ENCODE data around the gene MYH2.
"Not testable (repeated sequence)": the region's sequence is repeated elsewhere in the genome, so short reads cannot be mapped to it uniquely, and the experiment has no call there.

Gene MYH2

DNA sequence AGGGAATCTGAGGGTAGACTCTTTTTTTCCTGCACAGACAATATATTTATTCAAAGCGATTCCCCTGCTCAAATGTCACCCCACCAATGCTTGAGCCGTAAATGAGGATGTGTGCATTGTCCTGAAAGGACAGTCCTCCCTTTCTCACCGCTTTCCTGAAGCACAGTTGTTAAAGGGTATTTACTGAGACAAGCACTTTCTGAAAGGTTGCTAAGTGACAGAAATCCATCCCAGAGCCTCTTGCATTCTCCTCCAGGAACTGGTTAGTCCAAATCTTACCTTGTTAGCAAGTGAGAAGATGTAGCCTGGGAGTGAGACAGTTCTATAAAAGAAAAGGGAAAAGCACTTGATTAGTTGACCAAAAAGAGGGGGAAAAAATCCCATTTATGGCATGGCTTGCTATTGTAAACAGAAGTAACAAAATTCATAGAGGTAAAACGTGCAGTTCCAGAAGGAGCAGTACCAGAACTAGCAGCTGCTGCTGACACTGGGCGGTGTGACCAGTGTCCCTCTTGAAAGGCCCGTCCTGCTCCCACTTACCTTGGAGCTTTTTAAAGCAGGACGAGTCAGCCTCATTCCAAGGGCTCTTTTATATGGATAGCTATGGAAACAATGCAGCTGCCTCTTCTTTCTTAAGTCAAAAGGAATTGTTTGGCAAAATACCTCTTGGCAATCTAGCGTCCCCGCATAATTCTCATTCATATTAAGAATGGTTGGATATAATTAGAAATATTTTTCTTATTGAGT, at the start of gene MYH2:
TSS of gene MYH2 (minus strand) at position 563 of the 747 bp plus-strand sequence. CDS start 1,738 bp downstream, outside the sequence.
- DNase-seq (ENCODE audit: low spot score): no peak

- no peak for DNase-seq (ENCODE audit: low spot score)
Observed at GRCh38 chr17:10598621-10599020, 49.2 kb upstream of the MYH2 start.

DNA sequence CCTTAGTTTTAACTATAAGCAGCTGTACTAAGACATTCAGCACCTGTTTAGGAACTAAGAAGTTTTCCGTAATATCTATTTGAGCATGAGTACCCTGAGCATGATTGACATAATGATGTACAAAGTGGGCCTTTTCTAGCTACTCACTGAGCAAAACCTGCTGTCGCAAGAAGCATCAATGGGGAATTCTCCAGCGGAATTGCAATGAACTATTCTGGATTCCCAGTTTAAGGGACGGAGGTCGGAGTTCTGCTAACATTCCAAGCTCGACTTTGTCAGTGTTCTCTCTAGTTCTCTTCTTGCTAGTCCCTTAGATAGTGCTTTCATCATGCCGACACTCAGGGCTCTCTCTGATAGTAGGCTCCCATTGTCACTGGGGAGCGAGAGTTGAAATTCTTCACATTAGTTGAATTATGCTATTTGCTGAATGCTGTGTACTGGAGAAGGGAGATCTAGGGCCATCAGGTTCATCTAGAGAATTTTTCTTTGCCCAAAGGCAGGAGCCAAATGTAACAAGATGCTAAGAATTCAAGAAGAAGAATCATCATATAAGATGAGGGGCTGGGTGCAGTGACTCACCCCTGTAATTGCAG, 40.2 kb upstream of the MYH2 start:
- DNase-seq (ENCODE audit: low spot score): no peak

DNA sequence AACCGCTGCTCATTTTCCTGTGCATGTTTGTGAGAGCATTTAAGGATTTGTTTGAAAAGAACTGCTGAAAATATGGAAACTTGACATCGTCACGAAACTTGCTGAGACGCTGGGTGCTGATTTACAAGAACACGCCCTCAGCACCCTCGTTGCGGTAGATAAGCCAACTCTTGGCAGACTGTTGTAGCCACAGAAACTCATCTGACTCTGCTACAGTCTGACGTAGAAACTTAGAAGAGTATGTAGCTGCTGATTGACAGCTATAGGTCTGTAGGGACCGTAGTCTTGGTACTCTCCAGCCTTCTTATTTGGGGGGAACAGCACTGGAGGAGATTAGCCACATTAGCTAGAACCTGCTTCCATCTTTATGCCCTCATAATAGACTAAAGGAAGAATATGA, 36.1 kb upstream of the MYH2 start:
- no peak for DNase-seq (ENCODE audit: low spot score)

DNA sequence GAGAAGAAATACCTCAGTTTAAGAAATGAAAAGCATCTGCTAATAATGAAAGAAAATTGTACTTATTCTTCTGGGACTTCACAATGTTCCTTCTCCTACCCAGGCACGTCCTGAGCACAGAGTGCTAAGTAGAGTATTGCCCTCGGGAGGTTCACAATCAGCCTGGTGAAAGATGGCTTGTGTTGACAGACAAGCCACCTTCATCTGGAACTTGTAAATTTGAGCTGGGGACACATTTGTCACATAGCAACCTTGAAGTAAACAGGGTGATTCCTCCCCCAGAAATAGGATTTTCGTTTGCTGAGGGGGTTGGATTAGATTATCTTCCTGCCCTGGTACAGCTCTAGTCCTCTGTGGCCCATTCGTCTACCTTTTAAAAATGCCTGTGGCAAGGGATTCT, 34.4 kb upstream of the MYH2 start:
- no peak for DNase-seq (ENCODE audit: low spot score)

- no peak for DNase-seq (ENCODE audit: low spot score)
Observed at GRCh38 chr17:10579270-10579669, 29.8 kb upstream of the MYH2 start.

DNA sequence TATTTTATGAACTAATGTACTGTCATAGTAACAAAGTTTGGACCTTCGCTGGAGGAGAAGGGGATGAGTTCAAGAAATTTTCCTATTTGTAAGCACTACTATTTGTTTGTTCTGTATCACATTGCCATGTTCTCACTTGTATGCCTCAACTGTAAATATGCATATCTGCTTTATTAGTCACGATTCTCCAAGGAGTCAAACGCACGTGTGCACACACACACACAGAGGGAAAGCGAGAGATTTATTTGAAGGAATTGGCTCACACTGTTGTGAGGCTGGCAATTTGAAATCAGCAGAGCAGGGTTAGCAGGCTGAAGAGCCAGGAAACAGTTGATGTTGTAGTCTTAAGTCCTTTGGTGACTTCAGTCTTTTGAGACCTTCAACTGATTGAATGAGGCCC, 24.9 kb upstream of the MYH2 start:
- no peak for DNase-seq (ENCODE audit: low spot score)

GRCh38 chr17:10563991-10564660, 14.7 kb upstream of the MYH2 start:
- no peak for DNase-seq (ENCODE audit: low spot score)

DNA sequence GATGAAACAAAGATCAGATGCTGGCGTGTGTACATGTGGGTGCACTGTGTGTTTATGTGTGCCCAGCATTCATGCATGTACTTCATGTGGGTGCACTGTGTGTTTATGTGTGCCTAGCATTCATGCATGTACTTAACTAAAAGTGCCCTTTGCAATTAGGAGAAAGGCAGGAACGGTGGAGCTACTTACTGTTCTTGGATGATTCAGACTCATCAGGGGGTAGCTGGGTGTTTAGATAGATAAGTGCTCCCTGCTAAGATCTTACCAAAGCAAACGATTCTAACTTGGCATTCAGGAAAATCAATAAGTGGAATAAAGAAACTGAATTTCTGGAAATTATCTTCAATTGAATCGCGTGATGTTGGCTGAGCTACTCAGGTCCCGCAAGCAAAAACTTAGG, 8.6 kb upstream of the MYH2 start:
- no peak for DNase-seq (ENCODE audit: low spot score)

GRCh38 chr17:10557422-10557821, 8.0 kb upstream of the MYH2 start:
- DNase-seq (ENCODE audit: low spot score): no peak

DNA sequence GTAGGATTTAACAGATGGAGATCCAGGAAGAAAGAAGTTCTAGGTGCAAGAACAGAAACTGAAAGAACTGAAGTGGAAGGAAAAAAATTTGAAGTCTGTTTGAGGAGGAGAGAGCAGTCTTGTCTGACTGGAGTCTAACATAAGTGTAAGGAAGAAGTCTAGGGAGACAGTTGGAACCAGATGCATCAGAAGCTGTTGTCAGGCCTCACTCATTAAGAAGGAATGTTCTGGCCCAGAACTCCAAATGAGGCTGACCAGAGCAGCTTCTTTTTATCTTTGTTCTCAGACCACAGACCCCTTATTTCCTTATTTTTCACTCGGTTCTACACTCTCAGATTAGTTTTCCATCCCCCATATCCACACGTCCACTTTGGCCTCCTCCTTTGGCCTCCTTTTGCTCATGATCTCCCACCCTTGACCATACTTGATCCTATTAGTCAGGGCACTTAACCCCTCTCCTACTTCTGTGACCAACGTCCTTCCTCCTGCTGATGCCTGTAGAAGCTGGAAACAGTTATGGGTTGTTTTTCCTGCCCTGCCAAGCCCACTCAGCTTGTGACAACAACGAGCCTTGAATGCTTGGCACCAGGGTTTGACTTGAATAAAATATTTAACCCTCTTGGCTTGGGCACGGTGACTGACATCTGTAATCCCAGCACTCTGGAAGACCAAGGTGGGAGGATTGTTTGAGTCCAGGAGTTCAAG, 7.0 kb upstream of the MYH2 start:
- DNase-seq (ENCODE audit: low spot score): no peak

DNA sequence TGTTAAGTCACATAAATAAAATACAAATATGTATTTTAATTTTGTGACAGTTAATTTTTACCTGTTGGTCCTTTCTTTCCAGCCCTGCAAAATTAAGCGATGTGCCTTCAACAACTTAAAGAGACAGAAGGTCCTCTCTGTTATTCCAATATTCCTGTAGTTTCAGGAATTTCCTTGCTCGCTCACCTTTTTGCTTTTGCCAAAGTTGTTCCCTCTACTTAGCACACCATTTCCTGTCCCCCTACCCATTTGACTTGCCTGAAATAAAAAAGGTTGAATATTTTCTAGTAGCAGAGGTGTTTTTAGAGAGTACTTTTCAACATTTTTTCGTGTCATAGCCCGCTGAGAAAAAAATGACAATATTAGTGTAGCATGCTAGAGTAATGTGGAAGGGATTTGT, 556 bp upstream of the MYH2 start:
- DNase-seq (ENCODE audit: low spot score): no peak

DNA sequence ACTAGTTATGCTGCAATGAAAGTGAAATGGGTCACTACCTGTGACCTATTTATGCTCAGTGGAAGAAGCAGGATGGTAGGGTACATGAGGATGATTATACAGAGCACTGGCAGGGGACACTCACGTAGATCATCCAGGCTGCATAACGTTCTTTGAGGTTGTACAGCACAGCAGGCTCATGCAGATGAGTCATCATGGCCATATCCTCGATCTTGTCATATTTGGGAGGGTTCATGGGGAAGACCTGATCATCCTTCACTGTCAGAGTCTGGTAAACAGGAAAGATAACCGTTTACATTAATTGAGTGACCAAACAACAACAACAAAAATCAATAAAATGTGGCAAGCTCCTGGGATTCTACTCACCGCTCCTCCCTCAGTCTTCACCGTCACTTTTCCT, 2.1 kb downstream of the MYH2 start:
- no peak for DNase-seq (ENCODE audit: low spot score)

DNA sequence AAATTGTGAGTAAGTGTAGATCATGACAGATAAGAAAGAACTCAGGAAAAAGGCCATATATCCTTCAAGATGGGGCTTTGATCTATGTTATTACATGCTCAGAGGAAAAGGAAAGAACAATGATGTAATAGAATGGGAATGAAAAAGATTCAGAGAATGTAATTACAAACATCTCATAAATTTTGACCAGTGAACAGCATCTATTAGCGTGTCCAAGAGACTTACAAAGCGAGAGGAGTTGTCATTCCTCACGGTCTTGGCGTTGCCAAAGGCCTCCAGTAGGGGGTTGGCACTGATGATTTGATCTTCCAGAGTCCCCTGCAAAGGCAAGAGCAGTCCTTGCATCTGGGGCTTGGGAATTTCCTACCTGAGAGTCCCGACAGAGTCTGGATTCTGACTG, 6.0 kb downstream of the MYH2 start:
- not testable (repeated sequence) for DNase-seq (ENCODE audit: low spot score)

DNA sequence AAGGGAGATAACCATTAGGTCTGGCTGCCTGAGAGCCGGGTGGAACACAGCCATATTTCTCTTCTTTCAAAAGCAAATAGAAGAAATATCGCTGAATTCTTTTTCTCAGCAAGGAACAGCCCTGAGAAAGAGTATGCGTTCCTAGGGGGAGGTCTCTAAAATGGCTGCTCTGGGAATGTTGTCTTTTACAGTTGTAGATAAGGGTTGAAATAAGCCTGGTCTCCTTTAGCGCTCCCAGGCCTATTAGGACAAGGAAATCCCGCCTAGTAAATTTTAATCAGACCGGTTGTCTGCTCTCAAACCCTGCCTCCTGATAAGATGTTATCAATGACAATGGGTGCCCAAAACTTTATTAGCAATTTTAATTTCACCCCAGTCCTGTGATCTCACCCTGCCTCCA, 8.3 kb downstream of the MYH2 start:
- not testable (repeated sequence) for DNase-seq (ENCODE audit: low spot score)

DNA sequence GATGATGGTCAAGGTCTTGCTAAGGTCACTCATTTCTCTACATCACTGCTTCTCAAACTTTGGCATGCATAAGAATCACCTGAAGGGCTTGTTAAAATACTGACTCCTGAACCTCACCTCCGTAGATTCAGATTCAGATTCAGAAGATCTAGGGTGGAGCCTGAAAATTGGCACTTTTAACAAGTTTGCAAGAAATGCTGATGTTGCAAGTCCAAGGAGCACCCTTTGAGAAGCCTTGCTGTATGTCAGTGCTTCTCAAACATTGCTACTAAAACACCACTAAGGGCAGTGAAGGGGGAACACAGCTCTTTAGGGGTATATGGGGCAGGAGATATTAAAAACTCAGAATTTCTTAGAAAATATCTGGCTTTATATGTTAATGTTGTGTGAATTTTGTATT, 17.4 kb downstream of the MYH2 start:
- no peak for DNase-seq (ENCODE audit: low spot score)

DNA sequence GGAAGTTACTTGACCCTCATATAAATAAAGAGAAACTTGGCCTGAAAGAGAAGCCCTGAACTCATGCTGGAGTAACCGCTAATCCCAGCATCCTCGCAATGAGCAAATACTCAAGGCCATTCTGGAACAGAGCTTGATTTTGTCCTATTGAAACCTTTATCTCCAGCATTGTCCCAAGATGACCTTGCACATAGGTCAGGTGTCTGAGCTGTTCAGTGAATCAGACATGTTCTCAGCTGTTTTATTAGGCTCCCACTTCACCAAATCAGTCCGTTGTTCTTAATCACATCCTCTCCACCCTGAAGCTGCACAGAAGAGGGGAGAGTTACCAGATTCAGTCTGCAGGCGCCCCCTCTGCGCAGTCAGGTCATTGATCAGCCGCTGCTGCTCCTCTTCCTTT, 22.0 kb downstream of the MYH2 start:
- DNase-seq (ENCODE audit: low spot score): no peak

- DNase-seq (ENCODE audit: low spot score): no peak
Observed at GRCh38 chr17:10526517-10526916, 22.9 kb downstream of the MYH2 start.

DNA sequence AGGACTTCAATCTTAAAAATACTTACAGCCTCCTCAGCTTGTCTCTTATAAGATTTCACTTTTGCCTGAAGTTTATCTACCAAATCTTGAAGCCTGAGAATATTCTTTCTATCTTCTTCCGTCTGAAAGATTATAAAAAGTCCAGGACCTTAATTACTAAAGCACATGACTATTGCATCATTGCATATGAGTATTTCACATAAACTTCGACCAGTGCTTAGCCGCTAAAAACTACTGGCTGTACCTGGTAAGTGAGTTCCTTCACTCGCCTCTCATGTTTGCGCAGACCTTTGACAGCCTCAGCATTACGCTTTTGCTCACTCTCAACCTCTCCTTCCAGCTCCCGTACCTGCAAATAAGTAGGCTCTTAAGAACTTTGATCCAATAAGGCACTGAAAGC, 26.4 kb downstream of the MYH2 start:
- DNase-seq (ENCODE audit: low spot score): no peak

DNA sequence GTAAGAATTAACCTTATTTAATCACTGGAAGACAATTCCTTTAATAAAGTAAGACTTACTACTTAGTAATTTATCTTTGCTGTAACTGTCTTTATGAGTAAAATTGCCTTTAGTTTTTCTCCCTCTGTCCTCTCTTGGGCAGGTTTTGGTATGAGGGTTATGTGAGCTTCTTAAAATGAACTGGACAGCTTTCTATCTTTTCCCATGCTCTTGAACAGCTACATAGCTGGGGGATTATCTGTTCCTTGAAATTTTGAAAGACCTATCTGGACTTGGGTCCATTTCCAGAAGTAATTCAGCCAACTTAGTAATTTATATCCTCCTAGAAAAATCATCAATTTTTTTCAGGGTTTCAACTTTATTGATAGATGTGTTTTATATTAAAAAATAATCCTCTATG, 27.5 kb downstream of the MYH2 start:
- DNase-seq (ENCODE audit: low spot score): no peak

- no peak for DNase-seq (ENCODE audit: low spot score)
Observed at GRCh38 chr17:10518271-10519037, 31.0 kb downstream of the MYH2 start, which contains the start of gene MYH1. Gene MYH1 (minus strand): TSS chr17:10518542. CDS start chr17:10516642, 1,900 bp downstream.

GRCh38 chr17:10516638-10517037, 32.8 kb downstream of the MYH2 start:
- DNase-seq (ENCODE audit: low spot score): no peak

Measured in activated CD4-positive, alpha-beta T cell treated with anti-CD3 and anti-CD28 coated beads, Interleukin-2, Interleukin-4, amounts not matched to agents 100 ng/mL and 50 ng/mL, durations not matched to agents 16 hours and 8 hours (primary cell).